Tibial nerve (tissue), 4 donors: ENCODE measurements around the gene ITPKB.

Experiments used
- EP300 ChIP-seq, 2 donors: sonication (generic); formaldehyde crosslinking; IDR thresholded peaks; one replicate each; pipeline ENCODE4 v1.6.1; 2017; ENCODE audit warnings: antibody characterized with exemption in 2 of 2, mild to moderate bottlenecking in 1 of 2
- POLR2A ChIP-seq, 2 donors: fragments of 450-650 bp; IDR thresholded peaks; one replicate each; pipeline ENCODE4 v1.6.1; 2017; ENCODE audit warnings: antibody characterized with exemption in 2 of 2, mild to moderate bottlenecking in 2 of 2, moderate library complexity in 2 of 2
- TF ChIP-seq, protein P1 (sequence below), 5 experiments: fragments of 200-600 bp in 3 of 5; fragments of 450-650 bp in 2 of 5; sonication (generic) in 3 of 5; IDR thresholded peaks; one replicate each; pipeline ENCODE4 v1.5.1; 2016 to 2019; ENCODE audit warnings: antibody characterized with exemption in 5 of 5, mild to moderate bottlenecking in 3 of 5, moderate library complexity in 2 of 5

DNA sequence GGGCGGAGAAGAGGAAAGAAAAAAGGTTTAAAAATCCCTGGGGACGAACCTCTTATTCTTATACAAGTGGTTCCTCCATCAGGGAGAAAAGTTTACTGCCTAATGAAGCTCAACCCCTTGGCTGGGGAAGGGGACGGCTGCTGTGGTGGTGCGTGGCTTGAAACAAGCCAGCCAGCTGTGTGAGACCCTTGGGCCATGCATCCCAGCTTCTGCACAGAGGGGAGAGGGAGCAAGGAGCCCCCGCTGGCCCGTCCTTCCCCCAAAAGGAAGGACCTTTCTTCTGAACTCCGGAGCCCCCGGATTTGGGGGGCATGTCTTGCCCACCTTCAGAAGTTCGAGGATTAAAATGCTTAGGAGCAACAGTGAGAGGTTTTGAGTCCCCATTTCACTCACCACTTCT is 123.2 kb downstream of the ITPKB start:
- TF ChIP-seq POLR2A (IDR thresholded peaks at IDR 0.05): no peak
- TF ChIP-seq, protein P1, sequence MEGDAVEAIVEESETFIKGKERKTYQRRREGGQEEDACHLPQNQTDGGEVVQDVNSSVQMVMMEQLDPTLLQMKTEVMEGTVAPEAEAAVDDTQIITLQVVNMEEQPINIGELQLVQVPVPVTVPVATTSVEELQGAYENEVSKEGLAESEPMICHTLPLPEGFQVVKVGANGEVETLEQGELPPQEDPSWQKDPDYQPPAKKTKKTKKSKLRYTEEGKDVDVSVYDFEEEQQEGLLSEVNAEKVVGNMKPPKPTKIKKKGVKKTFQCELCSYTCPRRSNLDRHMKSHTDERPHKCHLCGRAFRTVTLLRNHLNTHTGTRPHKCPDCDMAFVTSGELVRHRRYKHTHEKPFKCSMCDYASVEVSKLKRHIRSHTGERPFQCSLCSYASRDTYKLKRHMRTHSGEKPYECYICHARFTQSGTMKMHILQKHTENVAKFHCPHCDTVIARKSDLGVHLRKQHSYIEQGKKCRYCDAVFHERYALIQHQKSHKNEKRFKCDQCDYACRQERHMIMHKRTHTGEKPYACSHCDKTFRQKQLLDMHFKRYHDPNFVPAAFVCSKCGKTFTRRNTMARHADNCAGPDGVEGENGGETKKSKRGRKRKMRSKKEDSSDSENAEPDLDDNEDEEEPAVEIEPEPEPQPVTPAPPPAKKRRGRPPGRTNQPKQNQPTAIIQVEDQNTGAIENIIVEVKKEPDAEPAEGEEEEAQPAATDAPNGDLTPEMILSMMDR (IDR thresholded peaks at IDR 0.05): no peak
- no peak for TF ChIP-seq EP300 (IDR thresholded peaks at IDR 0.05)
